GM12878 (cell line): ENCODE results near the gene CAMKMT. TPM values are rescaled to one million over a fixed set of nuclear protein-coding genes. Genes with fewer than 3 reads are reported as not detected.
A peak's percentile ranks its signal among the peaks of the same experiment; 100 is the strongest.

Experiments
- EZH2 ChIP-seq: IDR thresholded peaks from 2 replicates; pipeline ENCODE4 v1.6.1; 2012; ENCODE audit warnings: low read depth, mild to moderate bottlenecking, control low read depth, inconsistent platforms, low read length, borderline replicate concordance; ENCODE audit not compliant: control insufficient read depth
- HDAC2 ChIP-seq: fragments of 200-600 bp; sonication (generic); IDR thresholded peaks from 2 replicates; pipeline ENCODE4 v1.6.1; 2017
- JUND ChIP-seq: IDR thresholded peaks from 2 replicates; pipeline ENCODE4 v1.6.1; 2012; ENCODE audit warnings: low read depth, mild to moderate bottlenecking, low read length, improper control_type of control experiment, moderate library complexity
- KAT2A ChIP-seq: conservative IDR thresholded peaks from 2 replicates; pipeline ENCODE4 v1.6.1; 2011; ENCODE audit warnings: low read depth, low read length; ENCODE audit not compliant: control insufficient read depth
- PAX8 ChIP-seq: fragments of 450-650 bp; IDR thresholded peaks from 2 replicates; pipeline ENCODE4 v1.6.1; 2017; ENCODE audit warnings: mild to moderate bottlenecking, moderate library complexity
- SMC3 ChIP-seq: IDR thresholded peaks from 2 replicates; pipeline ENCODE4 v1.6.1; 2011; ENCODE audit warnings: low read length, improper control_type of control experiment, borderline replicate concordance
- SREBF1 ChIP-seq: IDR thresholded peaks from 2 replicates; pipeline ENCODE4 v1.6.1; 2012; ENCODE audit warnings: mild to moderate bottlenecking, low read length
- SUZ12 ChIP-seq: fragments of 200-600 bp; sonication (generic); IDR thresholded peaks from one replicate; pipeline ENCODE4 v1.6.1; 2018; ENCODE audit warnings: antibody characterized with exemption, mild to moderate bottlenecking; ENCODE audit not compliant: unreplicated experiment
- TAF1 ChIP-seq: IDR thresholded peaks from 2 replicates; pipeline ENCODE4 v1.6.1; 2011; ENCODE audit warnings: mild to moderate bottlenecking, low read depth, low read length, borderline replicate concordance
- TCF3 ChIP-seq: IDR thresholded peaks from 2 replicates; pipeline ENCODE4 v1.6.1; 2012; ENCODE audit warnings: low read depth, mild to moderate bottlenecking, low read length, borderline replicate concordance; ENCODE audit not compliant: insufficient read depth
- ZZZ3 ChIP-seq: IDR thresholded peaks from 2 replicates; pipeline ENCODE4 v1.6.1; 2011; ENCODE audit warnings: low read depth; ENCODE audit not compliant: control insufficient read depth, insufficient read length
- polyA plus RNA-seq, 11 experiments: library from polyadenylated mRNA; depleted of rRNA in 4 of 11; unstranded in 6 of 11; stranded (reverse) in 5 of 11; fragments of >200 nt; fragmentation: Nextera tagmentation in 4 of 11; fragmentation: Illumina TruSeq in 1 of 11; extraction: Ambion mirVana in 4 of 11; extraction: Trizol in 1 of 11; gene quantifications; 1 replicate in 1 of 11; 2 replicates in 10 of 11; pipeline versions ENCODE4 v1.2.1 to v1.2.3, GENCODE V29; 2011 to 2016; ENCODE audit warnings: inconsistent platforms in 2 of 11, missing spikeins in 2 of 11, low read depth in 1 of 11
- total RNA-seq, 4 experiments: library from RNA; depleted of rRNA in 3 of 4; stranded (reverse); fragments of >200 nt in 3 of 4; fragmentation: Illumina TruSeq in 1 of 4; extraction: Trizol in 1 of 4; gene quantifications; 2 replicates each; pipeline versions ENCODE4 v1.2.1 to v1.2.3, GENCODE V29; 2013 to 2021
- TF ChIP-seq, protein P1 (sequence below): fragments of 450-650 bp; formaldehyde crosslinking; IDR thresholded peaks from 2 replicates; pipeline ENCODE4 v1.5.0; 2022; ENCODE audit warnings: mild to moderate bottlenecking, missing genetic modification characterization
- TF ChIP-seq, protein P2 (sequence below): IDR thresholded peaks from 2 replicates; pipeline ENCODE4 v1.6.1; 2011; ENCODE audit warnings: low read depth, mild to moderate bottlenecking, low read length, moderate library complexity, borderline replicate concordance; ENCODE audit errors: extremely low read depth
- TF ChIP-seq, protein P3 (sequence below): fragments of 450-650 bp; IDR thresholded peaks from 2 replicates; pipeline ENCODE4 v1.6.1; 2017; ENCODE audit warnings: mild to moderate bottlenecking, moderate library complexity
- TF ChIP-seq, protein P4 (sequence below): fragments of 450-650 bp; IDR thresholded peaks from 2 replicates; pipeline ENCODE4 v1.6.1; 2017; ENCODE audit warnings: mild to moderate bottlenecking, moderate library complexity

The CAMKMT gene
- total and polyA plus RNA-seq, 10 of the 15 experiments (the other 5 are each of a cell fraction or from before 2014, with no cell fraction given) = 2.7 to 16.0 (median 11.8) TPM

DNA sequence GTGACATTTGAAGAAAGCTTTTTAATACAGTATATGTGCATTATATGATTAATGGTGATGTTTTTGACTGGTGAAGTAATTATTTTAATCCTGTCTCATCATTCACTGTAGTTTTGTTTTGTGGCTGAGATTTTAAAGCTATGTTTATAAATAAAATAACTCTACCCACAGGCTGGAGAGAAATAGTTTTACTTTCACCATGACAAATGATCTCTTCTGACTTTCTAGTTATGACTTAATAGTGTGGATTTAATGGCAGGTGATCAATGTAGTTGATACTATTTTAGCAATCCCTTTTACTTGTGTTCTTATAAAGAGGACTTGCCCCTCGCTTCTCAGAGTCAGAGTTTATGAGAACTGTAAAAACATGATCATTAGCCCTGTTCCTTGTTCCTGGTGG lies 290.2 kb downstream of the CAMKMT start (continued):
- TF ChIP-seq, protein P1, sequence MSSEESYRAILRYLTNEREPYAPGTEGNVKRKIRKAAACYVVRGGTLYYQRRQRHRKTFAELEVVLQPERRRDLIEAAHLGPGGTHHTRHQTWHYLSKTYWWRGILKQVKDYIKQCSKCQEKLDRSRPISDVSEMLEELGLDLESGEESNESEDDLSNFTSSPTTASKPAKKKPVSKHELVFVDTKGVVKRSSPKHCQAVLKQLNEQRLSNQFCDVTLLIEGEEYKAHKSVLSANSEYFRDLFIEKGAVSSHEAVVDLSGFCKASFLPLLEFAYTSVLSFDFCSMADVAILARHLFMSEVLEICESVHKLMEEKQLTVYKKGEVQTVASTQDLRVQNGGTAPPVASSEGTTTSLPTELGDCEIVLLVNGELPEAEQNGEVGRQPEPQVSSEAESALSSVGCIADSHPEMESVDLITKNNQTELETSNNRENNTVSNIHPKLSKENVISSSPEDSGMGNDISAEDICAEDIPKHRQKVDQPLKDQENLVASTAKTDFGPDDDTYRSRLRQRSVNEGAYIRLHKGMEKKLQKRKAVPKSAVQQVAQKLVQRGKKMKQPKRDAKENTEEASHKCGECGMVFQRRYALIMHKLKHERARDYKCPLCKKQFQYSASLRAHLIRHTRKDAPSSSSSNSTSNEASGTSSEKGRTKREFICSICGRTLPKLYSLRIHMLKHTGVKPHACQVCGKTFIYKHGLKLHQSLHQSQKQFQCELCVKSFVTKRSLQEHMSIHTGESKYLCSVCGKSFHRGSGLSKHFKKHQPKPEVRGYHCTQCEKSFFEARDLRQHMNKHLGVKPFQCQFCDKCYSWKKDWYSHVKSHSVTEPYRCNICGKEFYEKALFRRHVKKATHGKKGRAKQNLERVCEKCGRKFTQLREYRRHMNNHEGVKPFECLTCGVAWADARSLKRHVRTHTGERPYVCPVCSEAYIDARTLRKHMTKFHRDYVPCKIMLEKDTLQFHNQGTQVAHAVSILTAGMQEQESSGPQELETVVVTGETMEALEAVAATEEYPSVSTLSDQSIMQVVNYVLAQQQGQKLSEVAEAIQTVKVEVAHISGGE (CRISPR knock-in tag) = no peak
- TF ChIP-seq PAX8 (no peak), SMC3 (no peak), TCF3 (no peak), TAF1 (no peak), EZH2 (no peak), ZZZ3 (no peak), SUZ12 (no peak), HDAC2 (no peak), JUND (0 out of 2 replicates have a peak, but pooled peaks have one; percentile 21), SREBF1 (no peak), KAT2A (no peak)
- TF ChIP-seq, protein P2, sequence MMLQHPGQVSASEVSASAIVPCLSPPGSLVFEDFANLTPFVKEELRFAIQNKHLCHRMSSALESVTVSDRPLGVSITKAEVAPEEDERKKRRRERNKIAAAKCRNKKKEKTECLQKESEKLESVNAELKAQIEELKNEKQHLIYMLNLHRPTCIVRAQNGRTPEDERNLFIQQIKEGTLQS = no peak
- TF ChIP-seq, protein P3, sequence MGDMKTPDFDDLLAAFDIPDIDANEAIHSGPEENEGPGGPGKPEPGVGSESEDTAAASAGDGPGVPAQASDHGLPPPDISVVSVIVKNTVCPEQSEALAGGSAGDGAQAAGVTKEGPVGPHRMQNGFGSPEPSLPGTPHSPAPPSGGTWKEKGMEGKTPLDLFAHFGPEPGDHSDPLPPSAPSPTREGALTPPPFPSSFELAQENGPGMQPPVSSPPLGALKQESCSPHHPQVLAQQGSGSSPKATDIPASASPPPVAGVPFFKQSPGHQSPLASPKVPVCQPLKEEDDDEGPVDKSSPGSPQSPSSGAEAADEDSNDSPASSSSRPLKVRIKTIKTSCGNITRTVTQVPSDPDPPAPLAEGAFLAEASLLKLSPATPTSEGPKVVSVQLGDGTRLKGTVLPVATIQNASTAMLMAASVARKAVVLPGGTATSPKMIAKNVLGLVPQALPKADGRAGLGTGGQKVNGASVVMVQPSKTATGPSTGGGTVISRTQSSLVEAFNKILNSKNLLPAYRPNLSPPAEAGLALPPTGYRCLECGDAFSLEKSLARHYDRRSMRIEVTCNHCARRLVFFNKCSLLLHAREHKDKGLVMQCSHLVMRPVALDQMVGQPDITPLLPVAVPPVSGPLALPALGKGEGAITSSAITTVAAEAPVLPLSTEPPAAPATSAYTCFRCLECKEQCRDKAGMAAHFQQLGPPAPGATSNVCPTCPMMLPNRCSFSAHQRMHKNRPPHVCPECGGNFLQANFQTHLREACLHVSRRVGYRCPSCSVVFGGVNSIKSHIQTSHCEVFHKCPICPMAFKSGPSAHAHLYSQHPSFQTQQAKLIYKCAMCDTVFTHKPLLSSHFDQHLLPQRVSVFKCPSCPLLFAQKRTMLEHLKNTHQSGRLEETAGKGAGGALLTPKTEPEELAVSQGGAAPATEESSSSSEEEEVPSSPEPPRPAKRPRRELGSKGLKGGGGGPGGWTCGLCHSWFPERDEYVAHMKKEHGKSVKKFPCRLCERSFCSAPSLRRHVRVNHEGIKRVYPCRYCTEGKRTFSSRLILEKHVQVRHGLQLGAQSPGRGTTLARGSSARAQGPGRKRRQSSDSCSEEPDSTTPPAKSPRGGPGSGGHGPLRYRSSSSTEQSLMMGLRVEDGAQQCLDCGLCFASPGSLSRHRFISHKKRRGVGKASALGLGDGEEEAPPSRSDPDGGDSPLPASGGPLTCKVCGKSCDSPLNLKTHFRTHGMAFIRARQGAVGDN = no peak
- TF ChIP-seq, protein P4, sequence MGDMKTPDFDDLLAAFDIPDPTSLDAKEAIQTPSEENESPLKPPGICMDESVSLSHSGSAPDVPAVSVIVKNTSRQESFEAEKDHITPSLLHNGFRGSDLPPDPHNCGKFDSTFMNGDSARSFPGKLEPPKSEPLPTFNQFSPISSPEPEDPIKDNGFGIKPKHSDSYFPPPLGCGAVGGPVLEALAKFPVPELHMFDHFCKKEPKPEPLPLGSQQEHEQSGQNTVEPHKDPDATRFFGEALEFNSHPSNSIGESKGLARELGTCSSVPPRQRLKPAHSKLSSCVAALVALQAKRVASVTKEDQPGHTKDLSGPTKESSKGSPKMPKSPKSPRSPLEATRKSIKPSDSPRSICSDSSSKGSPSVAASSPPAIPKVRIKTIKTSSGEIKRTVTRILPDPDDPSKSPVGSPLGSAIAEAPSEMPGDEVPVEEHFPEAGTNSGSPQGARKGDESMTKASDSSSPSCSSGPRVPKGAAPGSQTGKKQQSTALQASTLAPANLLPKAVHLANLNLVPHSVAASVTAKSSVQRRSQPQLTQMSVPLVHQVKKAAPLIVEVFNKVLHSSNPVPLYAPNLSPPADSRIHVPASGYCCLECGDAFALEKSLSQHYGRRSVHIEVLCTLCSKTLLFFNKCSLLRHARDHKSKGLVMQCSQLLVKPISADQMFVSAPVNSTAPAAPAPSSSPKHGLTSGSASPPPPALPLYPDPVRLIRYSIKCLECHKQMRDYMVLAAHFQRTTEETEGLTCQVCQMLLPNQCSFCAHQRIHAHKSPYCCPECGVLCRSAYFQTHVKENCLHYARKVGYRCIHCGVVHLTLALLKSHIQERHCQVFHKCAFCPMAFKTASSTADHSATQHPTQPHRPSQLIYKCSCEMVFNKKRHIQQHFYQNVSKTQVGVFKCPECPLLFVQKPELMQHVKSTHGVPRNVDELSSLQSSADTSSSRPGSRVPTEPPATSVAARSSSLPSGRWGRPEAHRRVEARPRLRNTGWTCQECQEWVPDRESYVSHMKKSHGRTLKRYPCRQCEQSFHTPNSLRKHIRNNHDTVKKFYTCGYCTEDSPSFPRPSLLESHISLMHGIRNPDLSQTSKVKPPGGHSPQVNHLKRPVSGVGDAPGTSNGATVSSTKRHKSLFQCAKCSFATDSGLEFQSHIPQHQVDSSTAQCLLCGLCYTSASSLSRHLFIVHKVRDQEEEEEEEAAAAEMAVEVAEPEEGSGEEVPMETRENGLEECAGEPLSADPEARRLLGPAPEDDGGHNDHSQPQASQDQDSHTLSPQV = no peak
